NT2/D1 (cell line): ENCODE data around the gene CEP85.

Source experiments
- SUZ12 ChIP-seq: IDR thresholded peaks from 2 replicates; pipeline ENCODE4 v1.6.1; 2011; ENCODE audit not compliant: insufficient read length, insufficient read depth; ENCODE audit errors: extremely low read depth
- YY1 ChIP-seq: IDR thresholded peaks from 2 replicates; pipeline ENCODE4 v1.6.1; 2011; ENCODE audit not compliant: insufficient read length, insufficient read depth

DNA sequence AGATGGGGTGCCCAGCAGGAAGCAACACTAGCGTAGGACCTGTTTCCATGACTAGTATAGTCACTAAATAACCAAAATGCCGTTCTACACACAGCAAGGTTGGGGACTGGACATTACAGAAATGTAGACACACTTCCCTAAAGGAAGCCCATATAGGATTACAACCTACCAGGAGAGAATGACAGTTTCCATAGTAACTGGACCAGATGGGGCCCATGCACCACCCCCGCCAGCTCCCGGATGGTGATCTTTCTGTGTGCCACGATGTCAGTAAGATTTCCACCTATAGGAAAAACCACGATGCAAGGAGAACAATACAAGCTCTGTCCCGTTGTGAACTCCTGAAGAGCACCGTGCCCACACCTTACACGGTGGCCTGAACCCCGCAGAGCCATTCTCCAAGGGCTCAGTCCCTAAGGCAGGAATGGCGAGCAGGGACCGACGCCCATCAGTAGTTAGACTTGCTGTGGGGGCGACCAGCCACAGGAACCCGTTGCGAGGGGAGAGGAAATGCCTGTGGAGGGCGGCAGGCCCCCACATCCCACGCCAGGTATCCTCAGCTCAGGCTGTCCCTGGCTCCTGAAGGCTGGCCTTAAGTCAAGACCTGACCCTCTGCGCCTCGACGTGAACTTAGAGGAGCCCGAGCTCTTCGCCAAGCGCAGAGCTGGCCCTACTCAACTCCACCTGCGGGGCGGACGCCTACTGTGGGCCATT lies 13.6 kb upstream of the CEP85 start:
- TF ChIP-seq SUZ12: no peak
- TF ChIP-seq YY1: no peak
